ENCODE measurements around the gene CCRL2.

CCRL2 gene

GRCh38 chr3:46442576-46443530 lies 35.8 kb downstream of the CCRL2 start:
- Histone ChIP-seq H3K27me3 (ENCODE audit: control insufficient read depth, insufficient read depth, low read length) (no peaks in the 10 kb centered on the region), H3K36me3 (ENCODE audit: control insufficient read depth, insufficient read depth, low read length) (no peaks in the 10 kb centered on the region), H3K4me1 (ENCODE audit: control insufficient read depth, insufficient read depth, low read length) (no peaks in the 10 kb centered on the region), H3K4me3 (ENCODE audit: low read length) (no peak overlapping the region), H3K9ac (ENCODE audit: low read length) (no peak overlapping the region), H3K9me3 (ENCODE audit: control insufficient read depth, low read length) (no peaks in the 10 kb centered on the region)

- no peaks in the 10 kb centered on the region for H3K36me3 ChIP-seq (ENCODE audit: control insufficient read depth, insufficient read depth, low read length)
- no peaks in the 10 kb centered on the region for H3K9me3 ChIP-seq (ENCODE audit: control insufficient read depth, low read length)
- H3K4me3 ChIP-seq (ENCODE audit: low read length) = no peak overlapping the region
- H3K27me3 ChIP-seq (ENCODE audit: control insufficient read depth, insufficient read depth, low read length) = no peaks in the 10 kb centered on the region
- no peak overlapping the region for H3K9ac ChIP-seq (ENCODE audit: low read length)
- H3K4me1 ChIP-seq (ENCODE audit: control insufficient read depth, insufficient read depth, low read length) = no peaks in the 10 kb centered on the region
Measured at GRCh38 chr3:46447228-46447985, 40.3 kb downstream of the CCRL2 start.

- no peak overlapping the region for H3K4me3 ChIP-seq (ENCODE audit: low read length)
- H3K9me3 ChIP-seq (ENCODE audit: control insufficient read depth, low read length) = no peaks in the 10 kb centered on the region
- no peaks in the 10 kb centered on the region for H3K27me3 ChIP-seq (ENCODE audit: control insufficient read depth, insufficient read depth, low read length)
- H3K9ac ChIP-seq (ENCODE audit: low read length) = no peak overlapping the region
- no peaks in the 10 kb centered on the region for H3K4me1 ChIP-seq (ENCODE audit: control insufficient read depth, insufficient read depth, low read length)
- H3K36me3 ChIP-seq (ENCODE audit: control insufficient read depth, insufficient read depth, low read length) = no peaks in the 10 kb centered on the region
Measured at GRCh38 chr3:46448721-46449120, 41.7 kb downstream of the CCRL2 start.

GRCh38 chr3:46449755-46450552 lies 42.9 kb downstream of the CCRL2 start:
- Histone ChIP-seq H3K27me3 (ENCODE audit: control insufficient read depth, insufficient read depth, low read length) (no peaks in the 10 kb centered on the region), H3K9ac (ENCODE audit: low read length) (no peak overlapping the region), H3K4me3 (ENCODE audit: low read length) (no peak overlapping the region), H3K9me3 (ENCODE audit: control insufficient read depth, low read length) (no peaks in the 10 kb centered on the region), H3K4me1 (ENCODE audit: control insufficient read depth, insufficient read depth, low read length) (no peaks in the 10 kb centered on the region), H3K36me3 (ENCODE audit: control insufficient read depth, insufficient read depth, low read length) (no peaks in the 10 kb centered on the region)

- Histone ChIP-seq H3K36me3 (ENCODE audit: control insufficient read depth, insufficient read depth, low read length) (no peaks in the 10 kb centered on the region), H3K9me3 (ENCODE audit: control insufficient read depth, low read length) (no peaks in the 10 kb centered on the region), H3K4me3 (ENCODE audit: low read length) (no peak overlapping the region), H3K9ac (ENCODE audit: low read length) (no peak overlapping the region), H3K27me3 (ENCODE audit: control insufficient read depth, insufficient read depth, low read length) (no peaks in the 10 kb centered on the region), H3K4me1 (ENCODE audit: control insufficient read depth, insufficient read depth, low read length) (no peaks in the 10 kb centered on the region)
Measured at GRCh38 chr3:46453526-46454208, 46.6 kb downstream of the CCRL2 start.

DNA sequence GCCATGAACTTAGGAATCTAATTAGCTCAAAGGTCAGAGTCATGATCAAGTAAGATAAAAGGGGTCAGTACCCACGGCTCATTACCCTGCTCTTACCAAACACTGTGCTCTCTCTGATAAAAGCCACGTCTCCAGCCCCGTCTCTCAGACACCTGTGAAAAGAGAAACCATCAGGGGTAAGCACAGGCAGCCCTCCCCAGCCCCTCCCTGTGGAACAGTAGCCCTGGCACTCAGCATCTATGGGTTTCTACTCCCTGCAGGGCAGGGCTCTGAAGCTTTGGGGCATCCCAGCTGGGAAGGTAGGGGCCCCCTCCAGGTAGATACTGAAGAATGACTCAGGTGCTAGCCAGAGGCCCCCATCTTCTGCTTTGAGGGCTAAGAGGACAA lies 47.1 kb downstream of the CCRL2 start:
- no peak overlapping the region for H3K4me3 ChIP-seq (ENCODE audit: low read length)
- no peaks in the 10 kb centered on the region for H3K27me3 ChIP-seq (ENCODE audit: control insufficient read depth, insufficient read depth, low read length)
- no peaks in the 10 kb centered on the region for H3K36me3 ChIP-seq (ENCODE audit: control insufficient read depth, insufficient read depth, low read length)
- no peaks in the 10 kb centered on the region for H3K4me1 ChIP-seq (ENCODE audit: control insufficient read depth, insufficient read depth, low read length)
- no peaks in the 10 kb centered on the region for H3K9me3 ChIP-seq (ENCODE audit: control insufficient read depth, low read length)
- H3K9ac ChIP-seq (ENCODE audit: low read length) = no peak overlapping the region

DNA sequence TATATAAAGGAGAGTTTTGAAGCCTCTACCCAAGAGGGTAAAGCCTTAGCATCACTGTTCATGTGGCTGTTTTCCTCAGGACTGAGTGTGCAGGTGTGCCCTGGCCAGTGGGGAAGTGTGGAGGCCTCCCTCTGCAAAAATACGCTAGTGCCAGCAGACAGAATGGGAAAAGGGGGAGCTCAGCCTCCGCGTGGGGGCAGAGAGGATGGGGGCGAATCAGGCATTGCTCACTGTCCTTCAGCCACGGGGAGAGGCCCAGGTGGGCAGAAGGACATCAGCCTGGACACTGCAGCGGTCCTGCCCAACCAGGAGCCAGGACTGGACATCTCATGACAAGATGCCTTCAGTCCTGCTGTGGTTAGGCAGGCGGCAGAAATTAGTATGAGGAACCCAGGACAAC lies 47.5 kb downstream of the CCRL2 start:
- H3K36me3 ChIP-seq (ENCODE audit: control insufficient read depth, insufficient read depth, low read length) = no peaks in the 10 kb centered on the region
- no peaks in the 10 kb centered on the region for H3K27me3 ChIP-seq (ENCODE audit: control insufficient read depth, insufficient read depth, low read length)
- H3K9ac ChIP-seq (ENCODE audit: low read length) = no peak overlapping the region
- H3K4me1 ChIP-seq (ENCODE audit: control insufficient read depth, insufficient read depth, low read length) = no peaks in the 10 kb centered on the region
- H3K9me3 ChIP-seq (ENCODE audit: control insufficient read depth, low read length) = no peaks in the 10 kb centered on the region
- no peak overlapping the region for H3K4me3 ChIP-seq (ENCODE audit: low read length)

DNA sequence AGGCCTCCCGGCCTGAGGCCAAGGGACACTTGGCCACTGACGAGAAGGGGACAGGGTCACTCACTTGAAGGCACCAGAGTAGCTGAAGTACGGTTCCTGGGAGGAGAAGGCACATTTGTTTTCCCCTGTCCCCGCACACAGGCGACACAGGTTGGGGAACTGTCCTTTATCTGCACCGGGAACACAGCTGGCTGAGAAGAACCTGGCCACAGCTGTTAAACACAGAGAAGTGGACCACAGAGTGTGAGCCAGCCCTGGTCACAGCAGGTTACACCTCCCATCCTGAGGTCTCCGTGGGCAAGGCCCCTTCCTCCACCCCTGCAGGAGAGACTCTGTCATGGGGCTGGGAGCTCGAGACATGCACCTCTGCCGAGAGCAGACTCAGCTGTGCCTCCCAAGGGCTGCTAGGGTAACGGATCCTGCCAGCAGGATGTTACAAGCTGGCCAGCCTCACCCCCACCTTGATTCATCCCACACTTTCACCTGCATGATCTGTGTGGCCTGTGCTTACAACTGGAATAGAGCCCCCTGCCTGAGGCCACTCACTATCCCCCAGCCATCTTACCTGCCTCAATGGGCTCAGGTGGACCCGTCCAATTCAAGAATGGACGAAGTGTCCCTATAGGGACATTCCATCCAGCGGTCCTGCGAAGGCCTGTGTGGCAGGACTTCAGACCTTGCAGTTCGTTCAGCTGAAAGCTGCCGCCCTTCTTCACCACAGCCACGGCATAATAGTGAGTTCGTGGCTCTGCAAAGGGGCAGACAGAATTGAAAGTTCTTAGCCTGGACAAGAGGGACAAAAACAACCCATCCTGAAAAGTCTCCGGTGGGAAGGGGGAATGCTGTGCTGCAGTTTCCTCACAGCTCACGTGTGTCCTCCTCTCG lies 48.4 kb downstream of the CCRL2 start:
- Histone ChIP-seq H3K36me3 (ENCODE audit: control insufficient read depth, insufficient read depth, low read length) (no peaks in the 10 kb centered on the region), H3K4me1 (ENCODE audit: control insufficient read depth, insufficient read depth, low read length) (no peaks in the 10 kb centered on the region), H3K9me3 (ENCODE audit: control insufficient read depth, low read length) (no peaks in the 10 kb centered on the region), H3K4me3 (ENCODE audit: low read length) (no peak overlapping the region), H3K9ac (ENCODE audit: low read length) (no peak overlapping the region), H3K27me3 (ENCODE audit: control insufficient read depth, insufficient read depth, low read length) (no peaks in the 10 kb centered on the region)

GRCh38 chr3:46456118-46456517 lies 49.1 kb downstream of the CCRL2 start:
- H3K4me3 ChIP-seq (ENCODE audit: low read length) = no peak overlapping the region
- no peaks in the 10 kb centered on the region for H3K36me3 ChIP-seq (ENCODE audit: control insufficient read depth, insufficient read depth, low read length)
- H3K4me1 ChIP-seq (ENCODE audit: control insufficient read depth, insufficient read depth, low read length) = no peaks in the 10 kb centered on the region
- H3K27me3 ChIP-seq (ENCODE audit: control insufficient read depth, insufficient read depth, low read length) = no peaks in the 10 kb centered on the region
- no peak overlapping the region for H3K9ac ChIP-seq (ENCODE audit: low read length)
- H3K9me3 ChIP-seq (ENCODE audit: control insufficient read depth, low read length) = no peaks in the 10 kb centered on the region
